ENCODE results near the gene LAMTOR1.
"Not testable (repeated sequence)": the region's sequence is repeated elsewhere in the genome, so short reads cannot be mapped to it uniquely, and the experiment has no call there.

Gene LAMTOR1

GRCh38 chr11:72102946-72103753 is at the start of gene LAMTOR1:
Gene LAMTOR1 (minus strand): TSS chr11:72103297. CDS start chr11:72103224, 73 bp downstream.
- DNase-seq (ENCODE audit: low spot score): peak; percentile 91

GRCh38 chr11:72150882-72151281 is 47.8 kb upstream of the LAMTOR1 start:
- no peak for DNase-seq (ENCODE audit: low spot score)

GRCh38 chr11:72146625-72147024 is 43.5 kb upstream of the LAMTOR1 start:
- no peak for DNase-seq (ENCODE audit: low spot score)

GRCh38 chr11:72144807-72145565 is 41.9 kb upstream of the LAMTOR1 start:
- DNase-seq (ENCODE audit: low spot score): no peak

GRCh38 chr11:72142543-72142942 is 39.4 kb upstream of the LAMTOR1 start:
- not testable (repeated sequence) for DNase-seq (ENCODE audit: low spot score)

- not testable (repeated sequence) for DNase-seq (ENCODE audit: low spot score)
These were observed 39.0 kb upstream of the LAMTOR1 start for GRCh38 chr11:72142086-72142485.

GRCh38 chr11:72141066-72141465 is 38.0 kb upstream of the LAMTOR1 start:
- peak; percentile 14 for DNase-seq (ENCODE audit: low spot score)

GRCh38 chr11:72140661-72141060 is 37.6 kb upstream of the LAMTOR1 start:
- no peak for DNase-seq (ENCODE audit: low spot score)

- no peak for DNase-seq (ENCODE audit: low spot score)
These were observed 36.4 kb upstream of the LAMTOR1 start for GRCh38 chr11:72139500-72139899.

- DNase-seq (ENCODE audit: low spot score): no peak
These were observed 35.8 kb upstream of the LAMTOR1 start for GRCh38 chr11:72138821-72139390.

GRCh38 chr11:72136684-72137262 is 33.7 kb upstream of the LAMTOR1 start:
- DNase-seq (ENCODE audit: low spot score): no peak

- DNase-seq (ENCODE audit: low spot score): no peak
These were observed 33.0 kb upstream of the LAMTOR1 start for GRCh38 chr11:72135891-72136683.

GRCh38 chr11:72135473-72135872 is 32.4 kb upstream of the LAMTOR1 start, which contains the start of gene FOLR3:
Gene FOLR3 (plus strand): TSS chr11:72135725. CDS start chr11:72135953, 228 bp downstream.
- DNase-seq (ENCODE audit: low spot score): not testable (repeated sequence)

GRCh38 chr11:72132646-72133045 is 29.5 kb upstream of the LAMTOR1 start:
- no peak for DNase-seq (ENCODE audit: low spot score)

GRCh38 chr11:72129381-72129780 is 26.3 kb upstream of the LAMTOR1 start:
- no peak for DNase-seq (ENCODE audit: low spot score)

GRCh38 chr11:72127923-72128322 is 24.8 kb upstream of the LAMTOR1 start:
- DNase-seq (ENCODE audit: low spot score): no peak

- DNase-seq (ENCODE audit: low spot score): no peak
These were observed 22.9 kb upstream of the LAMTOR1 start for GRCh38 chr11:72125956-72126355.

- DNase-seq (ENCODE audit: low spot score): no peak
These were observed 20.9 kb upstream of the LAMTOR1 start for GRCh38 chr11:72124046-72124445.

GRCh38 chr11:72123117-72123653 is 20.1 kb upstream of the LAMTOR1 start:
- no peak for DNase-seq (ENCODE audit: low spot score)

- DNase-seq (ENCODE audit: low spot score): no peak
These were observed 19.5 kb upstream of the LAMTOR1 start for GRCh38 chr11:72122607-72123006.

- DNase-seq (ENCODE audit: low spot score): no peak
These were observed 17.8 kb upstream of the LAMTOR1 start for GRCh38 chr11:72120930-72121329.
